Cerebellar cortex (tissue), 1 donor: Measurements from ENCODE around the gene ALG1.
"Not testable (repeated sequence)": the region's sequence is repeated elsewhere in the genome, so short reads cannot be mapped to it uniquely, and the experiment has no call there.

ENCODE experiments used
- DNase-seq: peaks from one replicate; pipeline ENCODE4 v3.0.0-alpha.2; 2015; ENCODE audit warnings: low spot score

Gene ALG1

DNA sequence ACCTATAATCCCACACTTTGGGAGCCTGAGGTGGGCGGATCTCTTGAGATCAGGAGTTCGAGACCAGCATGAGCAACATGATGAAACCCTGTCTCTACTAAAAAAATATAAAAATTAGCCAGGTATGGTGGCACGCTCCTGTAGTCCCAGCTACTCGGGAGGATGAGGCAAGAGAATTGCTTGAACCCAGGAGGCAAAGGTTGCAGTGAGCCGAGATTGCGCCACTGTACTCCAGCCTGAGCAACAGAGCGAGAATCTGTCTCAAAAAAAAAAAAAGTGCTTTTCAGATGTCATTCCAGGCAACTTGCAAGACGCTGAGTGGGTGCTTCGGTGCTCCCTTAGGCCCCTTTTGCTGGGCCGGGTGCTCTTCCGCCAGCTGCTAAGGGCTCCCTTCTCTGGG lies 27.1 kb upstream of the ALG1 start:
- not testable (repeated sequence) for DNase-seq

DNA sequence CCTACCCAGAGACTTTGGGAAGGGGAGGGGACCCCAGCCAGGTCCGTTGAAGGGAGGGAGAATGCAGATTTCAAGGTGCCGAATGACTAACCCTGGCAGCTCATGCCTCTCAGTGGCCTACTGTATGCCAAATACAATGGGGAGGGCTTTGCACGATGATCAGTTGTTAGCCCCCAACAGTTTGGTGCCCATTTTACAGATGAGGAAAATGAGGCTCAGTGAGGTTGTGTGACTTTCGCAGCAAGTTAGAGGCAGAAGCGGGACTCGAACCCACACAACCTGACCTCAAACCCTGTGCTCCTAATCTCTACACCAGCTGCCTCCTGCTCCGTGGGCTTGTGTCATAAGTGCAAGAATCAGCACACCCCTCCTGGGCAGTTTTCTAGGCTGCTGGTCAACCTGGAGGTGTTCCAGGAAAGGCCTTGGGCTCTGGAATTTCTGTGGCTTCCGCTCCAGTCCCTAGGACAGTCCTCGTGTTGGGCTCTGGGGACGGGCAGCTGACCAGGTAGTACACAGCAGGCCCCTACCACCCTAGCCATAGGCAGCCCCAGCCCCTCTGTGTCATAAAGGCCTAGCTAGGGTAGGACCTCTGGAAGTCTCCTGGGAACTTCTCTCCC lies 26.0 kb upstream of the ALG1 start:
- no peak for DNase-seq

DNA sequence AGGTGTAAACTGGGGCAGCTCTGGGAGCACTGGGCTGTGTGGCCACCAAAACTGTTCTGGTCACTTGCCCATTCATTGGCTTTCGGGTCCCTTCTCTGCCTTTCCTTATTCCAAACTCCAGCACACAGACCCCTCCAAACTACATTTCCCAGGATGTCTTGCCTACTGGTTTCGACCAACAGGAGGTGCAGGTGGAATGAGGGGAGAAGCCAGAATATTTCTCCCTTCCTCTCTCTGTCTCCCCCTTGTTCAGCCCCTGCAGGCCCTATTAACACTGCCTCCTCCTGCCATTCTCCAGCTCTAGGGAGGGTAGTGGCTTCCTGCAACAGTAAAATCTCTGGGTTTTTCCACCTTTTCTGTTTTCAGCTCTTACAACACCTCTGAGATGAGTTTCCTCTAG lies 24.7 kb upstream of the ALG1 start:
- DNase-seq = no peak

DNA sequence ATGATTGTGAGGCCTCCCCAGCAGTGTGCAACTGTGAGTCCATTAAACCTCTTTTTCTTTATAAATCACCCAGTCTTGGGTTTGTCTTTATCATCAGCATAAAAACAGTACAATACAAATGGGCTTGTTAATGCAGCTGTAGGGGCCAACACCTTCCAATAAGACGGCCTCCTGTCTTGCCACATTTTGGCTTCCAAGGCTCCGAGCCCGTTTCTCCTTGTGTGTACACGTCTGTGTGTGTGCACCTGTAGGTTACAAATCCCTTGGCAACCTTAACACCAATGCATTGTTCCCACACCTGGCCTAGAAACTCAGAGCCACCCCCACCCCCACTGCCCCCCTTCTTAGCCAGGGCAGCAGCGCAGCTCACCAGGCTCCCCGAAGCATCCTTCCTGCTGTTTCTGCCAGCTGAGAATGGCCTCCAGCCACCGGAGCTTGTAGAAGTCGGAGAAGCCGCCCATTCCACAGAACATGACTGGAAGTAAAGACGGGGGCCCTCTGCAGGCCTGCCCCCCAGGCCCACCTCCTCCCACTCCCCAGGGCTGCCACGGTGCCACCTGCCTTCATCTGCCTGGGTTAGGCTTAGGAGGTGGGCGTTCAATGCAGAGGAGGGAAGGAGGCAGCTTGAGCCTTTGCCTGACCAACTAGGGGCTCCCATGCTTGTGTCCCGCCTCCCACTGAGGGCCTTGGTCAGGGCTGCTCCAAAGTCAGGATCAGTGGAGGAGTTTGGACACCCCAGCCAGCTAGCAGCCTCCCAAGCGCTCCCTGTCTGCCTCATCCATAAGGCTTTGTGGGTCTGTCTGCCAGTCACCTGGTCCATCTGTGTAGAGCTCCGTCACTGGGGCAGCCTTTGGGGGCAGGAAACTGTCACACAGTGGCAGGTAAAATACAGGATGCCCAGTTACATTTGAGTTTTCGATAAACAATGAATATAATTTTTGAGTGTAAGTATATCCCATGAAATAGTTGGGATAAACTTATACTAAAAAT lies 16.5 kb upstream of the ALG1 start:
- DNase-seq = no peak

DNA sequence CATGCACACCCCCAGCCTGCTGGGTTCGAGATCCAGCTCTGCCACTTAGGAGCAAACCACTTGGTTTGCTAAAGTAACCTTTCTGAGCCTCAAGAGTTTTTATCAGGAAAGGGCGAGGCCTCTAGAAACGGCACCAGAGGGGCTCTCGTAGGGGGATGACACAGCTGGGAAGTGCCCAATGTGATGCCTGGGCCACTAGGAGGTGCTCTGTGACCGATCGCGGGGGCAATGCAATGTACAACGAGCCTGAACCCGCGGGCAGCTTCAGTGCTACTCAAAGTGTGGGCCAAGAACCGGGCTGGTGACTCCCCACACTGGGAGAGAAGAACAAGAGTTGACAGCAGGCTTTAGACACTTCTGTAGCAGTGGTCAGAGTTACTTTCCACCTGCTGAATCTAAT lies 15.3 kb upstream of the ALG1 start:
- DNase-seq = peak; percentile 38

DNA sequence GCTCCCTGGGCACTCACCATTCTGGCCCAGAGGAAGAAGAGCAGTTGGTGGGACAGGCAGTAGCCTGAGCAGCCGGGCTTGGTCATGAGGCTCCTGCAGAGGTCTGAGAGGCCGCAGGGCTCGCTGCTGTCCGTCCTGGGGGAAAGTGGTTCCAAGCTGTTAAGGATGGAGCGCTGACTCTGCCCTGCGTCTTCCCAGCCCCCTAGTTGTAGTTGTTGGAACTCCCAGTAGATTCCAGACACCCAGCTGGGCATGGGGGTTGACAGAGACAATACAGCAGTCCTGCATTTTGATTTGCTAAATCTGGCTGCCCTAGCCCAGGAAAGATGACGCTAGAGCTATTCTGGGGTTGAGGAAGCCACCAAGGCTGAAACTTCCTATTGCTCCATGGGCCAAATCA lies 13.2 kb upstream of the ALG1 start:
- DNase-seq = no peak

DNA sequence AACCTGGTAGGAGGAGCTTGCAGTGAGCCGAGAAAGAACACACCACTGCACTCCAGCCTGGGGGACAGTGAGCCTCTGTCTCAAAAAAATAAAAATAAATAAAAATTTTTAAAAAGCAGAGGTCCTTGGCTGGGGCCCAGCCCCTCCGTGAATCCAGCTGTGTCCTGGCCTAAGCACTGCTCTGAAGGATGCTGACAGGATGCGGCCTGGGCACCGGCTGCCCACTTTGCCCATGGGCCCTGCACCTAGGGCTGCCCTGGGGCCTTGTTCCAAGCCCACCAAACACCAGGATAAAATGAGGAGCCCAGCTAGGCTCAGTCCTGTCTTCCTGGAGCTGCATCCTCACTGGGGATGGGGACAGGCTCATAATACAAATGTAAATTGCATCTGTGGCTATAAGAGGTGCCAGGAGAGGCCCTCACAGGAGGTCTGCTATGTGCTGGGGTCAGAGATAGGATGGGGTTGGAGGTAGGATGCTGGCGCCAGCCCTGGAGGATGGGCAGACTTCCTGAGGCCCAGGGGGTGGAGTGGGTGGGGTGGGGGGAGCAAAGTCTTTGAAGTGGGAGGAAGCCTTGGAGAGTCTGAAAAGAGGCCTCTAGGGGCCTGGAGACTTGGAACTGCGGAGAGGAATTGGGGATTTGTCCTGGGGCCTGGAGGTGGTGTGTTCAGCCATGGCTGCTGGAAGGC lies 12.1 kb upstream of the ALG1 start:
- no peak for DNase-seq

DNA sequence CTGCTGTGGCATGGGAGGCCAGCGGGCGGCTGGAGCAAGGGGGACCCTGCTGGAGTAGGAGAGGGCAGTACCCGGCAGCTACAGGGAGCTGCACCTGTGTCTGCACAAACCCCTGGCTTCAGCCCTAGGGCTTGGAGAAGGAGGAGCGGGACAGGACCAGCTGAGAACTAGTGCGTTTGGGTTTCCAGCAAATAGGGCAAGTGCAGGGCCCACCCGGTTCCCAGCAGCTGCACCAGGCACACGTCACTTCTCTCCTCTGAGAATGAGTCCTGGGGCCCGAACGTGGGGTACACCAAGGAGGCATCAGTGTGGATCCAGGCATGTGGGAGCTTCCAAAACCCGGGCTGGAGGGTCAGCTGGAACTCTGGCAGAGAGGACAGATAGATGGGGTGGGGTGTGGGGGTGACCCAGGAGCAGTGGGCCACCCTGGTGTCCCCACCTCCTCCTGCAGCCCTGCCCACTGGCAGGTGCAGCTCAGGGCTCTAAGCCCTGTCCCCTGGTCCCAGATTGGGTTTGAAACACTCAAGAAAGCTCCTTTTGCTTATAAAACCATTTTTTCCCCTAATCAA lies 11.5 kb upstream of the ALG1 start:
- DNase-seq = no peak

DNA sequence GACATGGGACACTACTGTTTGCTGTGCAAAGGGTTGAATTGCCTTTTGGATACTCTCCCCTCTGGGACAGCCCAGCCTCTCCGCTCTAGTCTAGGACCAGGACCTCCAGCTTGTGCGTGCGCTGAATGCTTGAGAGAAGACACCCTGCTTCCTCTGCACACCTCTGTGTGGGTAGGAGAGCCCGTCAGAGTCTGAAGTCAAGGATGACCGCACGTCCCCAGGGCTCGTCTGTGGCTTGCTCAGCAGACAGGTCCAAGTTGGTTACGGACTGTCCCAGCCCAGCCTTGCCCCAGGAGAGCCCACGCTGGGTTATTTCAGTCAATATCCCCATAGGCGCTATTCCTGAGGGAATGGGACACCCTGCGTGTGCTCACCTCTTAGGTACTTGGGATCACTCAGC lies 9.6 kb upstream of the ALG1 start:
- no peak for DNase-seq

DNA sequence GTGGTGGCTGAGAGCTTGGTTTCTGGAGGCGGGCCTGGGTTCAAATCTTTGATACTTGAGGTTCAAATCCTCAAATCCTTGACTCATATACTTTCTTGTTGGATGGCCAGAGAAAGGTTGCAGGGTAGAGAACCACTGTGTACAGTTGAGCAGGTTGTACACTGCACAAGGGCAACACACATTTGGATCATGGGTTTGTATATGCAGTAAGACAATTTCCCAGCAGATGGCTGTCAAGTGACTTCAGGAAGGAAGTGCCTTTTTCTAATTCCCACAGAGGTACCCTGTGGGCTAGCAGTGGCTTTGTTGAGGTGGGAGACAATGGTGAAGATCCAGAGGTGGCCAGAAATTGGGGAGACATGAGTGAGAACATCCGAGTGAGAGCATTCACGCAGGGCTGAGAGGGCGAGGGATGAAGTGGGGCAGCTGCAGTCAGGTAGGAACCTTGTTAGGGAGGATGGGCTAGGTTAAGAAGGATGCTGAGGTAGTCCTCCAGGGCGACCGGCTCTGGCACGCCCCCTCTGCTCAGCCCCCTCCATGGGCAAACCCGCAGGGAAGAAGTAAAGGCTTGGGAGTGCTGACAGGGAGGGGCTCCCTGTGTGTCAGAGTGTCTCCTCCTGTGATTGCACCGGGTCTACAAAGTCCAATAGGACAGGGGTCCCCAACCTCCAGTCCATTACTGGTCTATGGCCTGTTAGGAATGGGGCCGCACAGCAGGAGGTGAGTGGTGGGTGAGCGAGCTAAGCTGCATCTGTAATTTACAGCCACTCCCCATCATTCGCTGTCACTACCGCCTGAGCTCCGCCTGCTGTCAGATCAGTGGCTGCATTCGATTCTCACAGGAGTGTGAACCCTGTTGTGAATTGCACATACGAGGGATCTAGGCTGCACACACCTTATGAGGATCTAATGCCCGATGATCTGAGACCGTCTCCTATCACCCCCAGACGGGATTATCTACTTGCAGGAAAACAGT lies 8.6 kb upstream of the ALG1 start:
- DNase-seq = peak; percentile 4

DNA sequence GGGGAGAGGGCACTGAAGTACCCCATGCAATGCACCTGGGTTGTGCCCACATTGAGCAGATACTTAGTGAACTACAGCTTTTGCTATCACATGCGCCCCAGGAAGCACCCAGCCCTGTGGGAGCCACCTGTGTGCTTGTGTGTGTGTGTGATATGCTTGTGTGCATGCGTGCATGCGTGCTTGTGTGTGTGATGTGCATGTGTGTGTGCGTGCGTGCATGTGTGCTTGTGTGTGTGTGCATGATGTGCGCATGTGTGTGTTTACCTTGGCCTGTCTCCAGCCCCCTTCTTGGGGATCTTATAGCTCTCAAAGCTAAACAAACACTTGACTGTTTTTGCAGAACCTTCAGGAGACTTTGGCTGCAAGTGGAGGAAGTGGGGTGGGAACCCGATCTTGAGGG lies 6.7 kb upstream of the ALG1 start:
- DNase-seq = peak; percentile 5

DNA sequence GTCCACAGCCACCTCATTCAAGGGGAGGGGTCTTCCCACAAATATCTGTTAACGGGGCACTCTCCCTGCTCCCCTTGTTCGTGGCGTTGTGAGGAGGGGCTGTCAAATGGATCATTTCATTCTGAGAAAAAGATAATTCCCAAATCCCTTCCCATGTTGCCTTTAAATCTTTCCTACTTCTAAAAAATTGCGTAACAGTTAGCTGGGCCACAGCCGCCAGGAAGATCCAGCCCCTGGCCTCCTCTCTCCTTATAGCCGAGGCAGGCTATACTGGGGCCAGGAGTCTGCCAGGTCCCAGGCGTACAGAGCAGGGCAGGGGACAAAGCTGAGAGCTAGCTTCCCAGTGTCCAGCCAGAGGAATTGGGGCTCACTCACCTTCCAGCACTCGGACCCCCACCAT lies 6.3 kb upstream of the ALG1 start:
- DNase-seq = no peak

DNA sequence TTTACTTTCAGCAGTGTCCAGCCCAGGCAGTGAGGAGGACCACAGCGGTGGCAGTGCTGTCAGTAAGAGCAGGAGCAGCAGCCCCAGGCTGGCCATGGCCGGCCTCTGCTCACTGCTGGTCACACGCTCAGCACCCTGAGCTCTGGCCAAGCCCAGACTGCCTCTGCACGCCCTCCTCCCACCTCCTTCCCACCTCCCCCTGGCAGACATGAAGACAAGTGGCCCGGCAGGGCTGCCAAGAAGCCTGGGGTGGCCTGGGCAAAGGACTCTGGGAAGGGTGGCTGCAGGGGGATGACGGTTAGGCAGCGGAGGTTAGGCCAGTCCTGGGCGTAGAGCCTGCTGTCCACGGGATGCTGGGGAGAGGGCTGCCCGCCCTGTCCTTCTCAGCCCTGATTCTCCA lies 5.8 kb upstream of the ALG1 start, which contains the start of gene C16orf89:
Gene C16orf89 (minus strand): TSS at position 144 of the 400 bp plus-strand sequence. CDS start 48 bp downstream, at position 96.
- DNase-seq = peak; percentile 63

DNA sequence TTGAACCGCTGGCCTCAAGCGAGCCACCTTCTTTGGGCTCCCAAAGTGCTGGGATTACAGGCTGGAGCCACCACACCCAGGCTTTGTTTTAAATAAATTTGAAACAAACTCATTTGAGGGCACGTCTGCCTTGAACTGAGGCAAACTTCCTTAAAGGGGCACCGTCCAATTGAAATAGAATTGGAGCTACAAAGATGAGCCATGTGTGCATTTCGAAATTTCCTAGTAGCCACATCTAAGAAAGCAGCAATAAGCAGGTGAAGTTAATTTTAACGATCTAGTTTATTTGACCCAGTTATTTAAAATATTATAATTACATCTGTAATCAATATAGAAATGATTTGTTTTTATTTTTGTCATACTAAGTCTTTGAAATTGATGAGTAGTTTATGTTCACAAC lies 5.1 kb upstream of the ALG1 start:
- DNase-seq = no peak

DNA sequence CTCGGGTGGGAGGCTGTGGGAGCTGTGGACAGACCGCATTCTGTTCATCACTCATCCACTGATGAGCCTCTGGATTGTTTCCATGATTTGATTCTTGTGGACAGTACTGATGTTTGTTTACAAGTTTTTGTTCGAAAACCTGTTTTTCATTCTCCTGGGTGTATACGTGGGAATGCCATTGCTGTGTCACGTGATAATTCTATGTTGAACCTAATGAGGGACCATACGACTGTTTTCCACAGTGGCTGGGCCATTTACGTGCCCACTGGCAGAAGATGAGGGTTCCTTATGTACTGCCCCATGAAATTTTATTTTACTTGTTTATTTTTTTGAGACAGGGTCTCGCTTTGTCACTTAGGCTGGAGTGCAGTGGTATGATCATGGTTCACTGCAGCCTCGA lies 2.6 kb upstream of the ALG1 start:
- DNase-seq = no peak

DNA sequence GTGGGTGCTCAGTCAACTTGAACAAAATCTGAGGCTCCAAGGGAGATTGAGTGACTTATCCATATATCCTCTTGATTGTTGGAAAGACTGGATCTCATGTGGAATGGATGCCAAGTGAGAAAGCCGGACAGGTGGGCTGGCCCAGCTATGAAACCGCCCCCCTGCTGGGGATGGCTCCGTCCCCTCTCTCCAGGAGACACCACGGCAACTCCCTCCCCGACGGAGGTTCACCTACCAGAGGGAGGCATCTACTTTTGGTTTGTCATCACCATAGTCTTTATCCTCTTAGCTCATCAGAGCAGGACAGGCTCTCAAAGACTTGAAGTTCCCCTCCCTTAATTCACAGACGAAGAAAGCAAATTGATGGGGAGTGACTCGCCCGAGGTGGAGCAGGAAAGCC lies 1.8 kb upstream of the ALG1 start:
- no peak for DNase-seq

DNA sequence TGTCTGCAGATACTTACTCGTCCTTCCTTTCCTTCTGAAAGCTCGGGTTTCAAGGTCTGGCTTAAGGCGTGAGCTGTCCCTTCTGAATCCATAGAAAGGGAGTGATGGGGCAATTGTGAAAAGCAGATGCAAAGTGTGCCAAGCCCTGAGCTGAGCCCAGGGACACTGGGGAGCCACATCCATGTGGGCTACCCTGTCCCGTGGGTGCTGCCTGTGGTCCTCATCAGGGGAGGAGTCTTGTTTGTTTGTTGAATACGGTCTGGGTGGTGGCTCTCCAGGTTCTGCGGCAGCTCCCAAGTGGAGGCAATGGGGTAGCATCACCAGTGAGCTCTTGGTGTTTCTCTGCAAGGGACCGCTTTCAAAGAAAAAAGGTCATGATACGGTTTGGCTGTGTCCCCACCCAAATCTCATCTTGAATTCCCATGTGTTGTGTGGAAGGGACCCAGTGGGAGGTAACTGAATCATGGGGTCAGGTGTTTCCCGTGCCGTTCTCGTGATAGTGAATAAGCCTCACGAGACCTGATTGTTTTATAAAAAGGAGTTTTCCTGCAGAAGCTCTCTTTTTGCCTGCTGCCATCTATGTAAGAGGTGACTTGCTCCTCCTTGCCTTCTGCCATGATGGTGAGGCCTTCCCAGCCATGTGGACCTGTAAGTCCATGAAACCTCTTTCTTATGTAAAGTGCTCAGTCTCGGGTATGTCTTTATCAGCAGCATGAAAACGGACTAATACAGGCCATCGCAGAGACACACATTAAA lies 1.0 kb upstream of the ALG1 start:
- DNase-seq = no peak

DNA sequence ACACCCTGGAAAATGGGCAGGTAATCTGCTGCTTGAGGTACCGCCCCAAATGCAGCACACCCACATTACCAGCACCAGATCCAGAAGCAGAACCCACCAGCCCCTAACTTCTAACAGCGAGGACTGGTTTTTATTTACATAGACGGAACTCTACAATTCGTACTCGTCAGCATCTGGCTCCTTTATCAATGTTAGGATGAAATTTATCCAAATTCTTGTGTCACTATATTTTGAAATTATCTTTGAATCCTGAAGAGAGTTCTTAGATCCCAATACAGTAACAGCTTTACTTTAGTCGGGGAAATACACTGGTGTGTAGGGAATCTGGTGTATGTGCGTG lies 332 bp upstream of the ALG1 start:
- no peak for DNase-seq

DNA sequence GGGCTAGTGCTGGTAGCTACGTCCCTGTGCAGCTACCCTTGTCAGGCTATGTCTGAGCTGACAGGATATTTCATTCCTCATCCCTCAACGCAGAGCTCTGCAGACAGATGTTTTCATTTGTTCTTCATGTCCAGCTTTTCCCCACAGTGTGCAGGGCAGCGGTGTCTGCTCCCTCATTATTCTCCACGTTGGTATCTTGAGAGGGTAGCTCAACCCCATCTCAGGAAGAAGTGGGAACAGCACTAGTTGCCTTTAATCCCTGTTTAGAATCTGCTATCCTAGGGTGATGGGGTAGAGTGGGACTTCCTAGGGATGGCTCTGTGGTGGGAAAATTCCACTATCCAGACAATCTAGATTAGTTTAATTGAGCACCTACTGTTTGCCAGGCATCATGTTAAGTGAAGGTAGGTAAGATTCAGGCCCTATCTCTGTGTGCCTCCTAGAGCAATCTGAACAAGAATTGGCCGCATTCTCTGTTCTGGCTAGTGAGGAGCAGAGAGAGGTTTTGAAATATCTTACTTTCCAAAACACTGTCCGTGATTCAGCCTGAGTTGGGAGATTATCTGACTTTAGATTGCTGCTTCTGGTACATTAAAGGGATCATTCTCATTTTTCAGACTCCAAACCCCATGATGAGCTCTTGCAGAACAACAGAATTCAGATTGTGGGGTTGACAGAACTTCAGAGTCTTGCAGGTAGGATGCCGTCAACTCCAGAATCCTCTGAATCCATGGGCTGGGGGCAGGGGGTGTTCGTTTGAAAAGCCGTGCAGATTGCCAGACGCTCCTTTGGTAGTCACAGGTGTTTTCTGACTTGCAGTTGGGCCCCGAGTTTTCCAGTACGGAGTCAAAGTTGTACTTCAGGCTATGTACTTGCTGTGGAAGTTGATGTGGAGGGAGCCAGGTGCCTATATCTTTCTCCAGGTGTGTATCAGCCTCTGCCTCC lies 963 bp downstream of the ALG1 start:
- DNase-seq = no peak

DNA sequence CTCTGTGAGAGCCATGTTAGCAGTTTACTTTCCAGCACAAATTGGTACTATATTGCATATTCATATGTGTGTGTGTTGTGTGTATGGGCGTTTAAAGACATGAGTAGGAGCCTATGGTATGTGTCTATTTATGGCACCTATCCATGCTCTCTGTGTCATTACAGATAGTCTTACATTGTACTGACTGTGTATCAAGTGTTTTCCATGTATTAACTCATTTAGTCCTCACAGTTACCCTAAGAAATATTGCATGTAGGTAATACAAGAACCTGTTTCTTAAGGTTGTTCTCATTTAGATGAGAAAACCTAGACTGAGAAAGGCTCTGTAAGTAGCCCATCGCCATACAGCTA lies 1.6 kb downstream of the ALG1 start:
- no peak for DNase-seq
